GM10847 (cell line): ENCODE data around the gene SLC6A11.

ENCODE experiments used
- POLR2A ChIP-seq: IDR thresholded peaks from 2 replicates; pipeline ENCODE4 v1.6.1; 2011; ENCODE audit not compliant: insufficient read length; ENCODE audit errors: extremely low read depth

The SLC6A11 gene

GRCh38 chr3:10846657-10846975, 30.6 kb downstream of the SLC6A11 start:
- TF ChIP-seq POLR2A = no peak

GRCh38 chr3:10848261-10848660, 32.2 kb downstream of the SLC6A11 start:
- TF ChIP-seq POLR2A = no peak

- TF ChIP-seq POLR2A = no peak
Observed at GRCh38 chr3:10852066-10852808, 36.2 kb downstream of the SLC6A11 start.

GRCh38 chr3:10855083-10855870, 39.2 kb downstream of the SLC6A11 start:
- no peak for TF ChIP-seq POLR2A

- TF ChIP-seq POLR2A = no peak
Observed at GRCh38 chr3:10855871-10856662, 40.0 kb downstream of the SLC6A11 start.

- no peak for TF ChIP-seq POLR2A
Observed at GRCh38 chr3:10857235-10857634, 41.2 kb downstream of the SLC6A11 start.

- no peak for TF ChIP-seq POLR2A
Observed at GRCh38 chr3:10858091-10858490, 42.1 kb downstream of the SLC6A11 start.

- no peak for TF ChIP-seq POLR2A
Observed at GRCh38 chr3:10867384-10867783, 51.4 kb downstream of the SLC6A11 start.

- TF ChIP-seq POLR2A = no peak
Observed at GRCh38 chr3:10869460-10869859, 53.4 kb downstream of the SLC6A11 start.

GRCh38 chr3:10870296-10870695, 54.3 kb downstream of the SLC6A11 start:
- TF ChIP-seq POLR2A = no peak

- no peak for TF ChIP-seq POLR2A
Observed at GRCh38 chr3:10873415-10873814, 57.4 kb downstream of the SLC6A11 start.

GRCh38 chr3:10875914-10876313, 59.9 kb downstream of the SLC6A11 start:
- no peak for TF ChIP-seq POLR2A

GRCh38 chr3:10876661-10877060, 60.6 kb downstream of the SLC6A11 start:
- no peak for TF ChIP-seq POLR2A

GRCh38 chr3:10882851-10883250, 66.8 kb downstream of the SLC6A11 start:
- no peak for TF ChIP-seq POLR2A

- TF ChIP-seq POLR2A = no peak
Observed at GRCh38 chr3:10883478-10884234, 67.6 kb downstream of the SLC6A11 start.
